LHCN-M2 (cell line): Measurements from ENCODE around the gene THOC5. TPM values are rescaled to one million over a fixed set of nuclear protein-coding genes. Genes with fewer than 3 reads are reported as not detected.

Source experiments
- DNase-seq: peaks from one replicate; pipeline ENCODE4 v3.0.0-alpha.2; 2012; ENCODE audit warnings: low read depth
- total RNA-seq: library from RNA; depleted of rRNA; stranded (reverse); fragments of >200 nt; gene quantifications from 2 replicates; pipeline ENCODE4 v1.2.3, GENCODE V29; 2014; rRNA removed

THOC5 gene
- total RNA-seq, 1 experiment from 2014 or later = 42.6 TPM

DNA sequence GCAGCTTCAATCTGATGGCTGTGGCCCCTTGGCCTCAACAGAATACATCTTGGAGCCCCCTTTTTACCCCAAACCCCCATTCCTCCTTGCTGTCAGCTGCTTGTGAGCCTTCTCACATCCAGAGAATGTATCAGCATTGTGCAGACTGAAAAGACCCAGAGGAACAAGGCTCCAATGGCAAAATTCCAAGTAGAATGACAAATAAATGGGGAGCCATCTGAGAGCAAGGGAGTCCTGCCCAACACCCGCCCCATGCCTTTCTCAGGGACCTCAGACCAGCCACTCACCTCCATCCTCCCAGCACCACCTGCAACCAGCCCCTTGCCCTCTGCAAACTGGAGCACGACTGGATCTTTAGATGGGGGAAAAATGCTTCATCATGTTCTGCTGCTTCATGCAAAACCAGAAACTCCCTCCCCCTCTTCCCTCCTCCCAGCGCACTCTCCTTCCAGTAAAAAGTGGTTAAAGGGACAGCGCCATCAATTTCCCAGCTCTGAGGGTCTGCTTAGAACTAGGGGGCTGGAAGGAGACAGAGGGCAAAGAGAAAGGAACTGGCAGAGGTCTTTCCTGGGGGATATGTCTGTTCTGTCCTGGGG is 75.7 kb downstream of the THOC5 start:
- DNase-seq = no peak

DNA sequence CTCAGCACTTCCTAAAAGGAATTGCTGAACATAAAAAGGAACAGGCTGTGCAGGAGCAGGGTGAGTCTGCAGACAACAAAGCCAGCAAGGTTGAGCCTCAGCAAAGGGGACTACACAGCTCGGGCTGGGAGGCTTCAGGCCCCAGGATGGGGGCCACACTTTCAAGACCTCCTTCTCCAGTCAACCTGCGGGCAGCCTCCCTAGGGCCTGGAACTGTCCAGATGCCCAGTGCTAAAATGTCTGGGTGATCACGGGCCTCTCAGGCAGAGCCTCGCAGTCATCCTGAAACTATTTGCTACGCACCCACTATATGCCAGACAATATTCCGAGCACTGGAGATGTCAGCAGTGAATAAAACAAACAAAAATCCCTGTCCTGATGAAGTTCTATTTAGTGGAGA is 77.4 kb downstream of the THOC5 start:
- no peak for DNase-seq

GRCh38 chr22:29475550-29475949 is 78.0 kb downstream of the THOC5 start:
- DNase-seq = no peak

DNA sequence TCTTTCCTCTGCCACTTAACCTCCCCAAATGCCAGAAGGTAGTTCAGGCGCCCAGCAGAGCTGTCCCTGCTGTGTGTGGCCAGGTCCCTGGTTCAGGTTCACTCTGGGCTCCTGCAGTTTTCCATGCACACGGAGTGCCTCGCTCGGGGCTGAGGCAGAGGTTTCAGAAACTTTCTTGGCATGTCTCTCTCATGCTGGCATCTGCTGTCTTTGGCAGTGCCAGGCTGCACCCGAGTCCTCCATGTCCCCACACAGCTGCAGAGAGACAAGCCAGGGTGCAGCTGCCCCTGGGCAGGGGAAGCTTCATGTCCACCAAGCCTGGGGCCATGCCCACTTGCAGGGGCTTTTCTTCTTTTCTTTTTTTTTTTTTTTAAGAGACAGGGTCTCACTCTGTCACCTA is 80.6 kb downstream of the THOC5 start:
- DNase-seq = no peak

DNA sequence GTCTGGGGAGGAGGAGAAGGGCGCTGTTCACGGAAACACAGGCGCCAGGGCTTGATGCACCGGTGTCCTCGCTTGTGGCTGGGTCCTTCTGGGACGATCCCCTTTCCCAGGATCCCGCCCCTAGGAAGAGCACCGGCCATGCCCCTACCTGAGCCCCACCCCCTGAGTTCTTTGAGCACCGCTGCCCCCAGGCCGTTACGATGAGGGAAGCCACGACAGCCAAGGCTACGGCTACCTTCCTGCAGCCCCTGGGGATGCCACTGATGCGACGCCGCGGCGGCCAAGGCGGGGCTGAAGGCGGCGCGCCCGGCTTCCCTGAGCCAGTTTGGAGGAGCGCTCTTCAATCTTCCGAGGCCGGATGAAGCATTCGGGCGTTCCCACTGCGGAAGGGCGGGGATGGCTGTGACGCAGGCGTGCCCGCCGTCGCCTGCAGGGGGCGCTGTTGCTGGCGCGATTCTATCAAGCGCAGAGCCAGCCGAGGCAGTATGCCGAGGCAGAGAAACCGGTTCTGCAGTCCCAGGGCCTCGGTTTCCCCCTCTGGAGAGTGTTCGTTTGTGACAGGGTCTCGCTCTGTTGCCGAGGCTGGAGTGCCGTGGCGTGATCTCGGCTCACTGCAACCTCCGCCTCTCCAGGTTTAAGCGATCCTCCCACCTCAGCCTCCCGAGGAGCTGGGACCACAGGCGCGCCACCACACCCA is 83.2 kb downstream of the THOC5 start:
- DNase-seq = no peak

DNA sequence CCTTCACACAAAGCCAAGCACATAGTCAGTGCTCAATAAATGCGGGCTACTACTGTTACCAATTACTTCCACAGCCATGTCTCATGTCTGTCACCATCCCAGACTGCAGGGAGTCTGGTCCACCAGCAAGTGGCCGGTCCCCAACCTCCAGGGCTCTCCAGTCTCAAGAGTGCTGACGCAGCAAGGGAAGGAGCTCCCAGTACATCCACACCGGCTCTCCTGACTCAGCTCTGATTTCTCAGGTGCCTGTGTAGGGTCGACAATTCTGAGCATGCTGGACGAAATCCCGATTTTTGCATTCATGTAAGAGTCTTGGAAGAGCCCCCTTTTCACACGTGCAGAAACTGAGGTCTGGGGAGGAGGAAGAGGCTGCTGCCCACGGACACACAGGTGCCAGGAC is 83.8 kb downstream of the THOC5 start:
- DNase-seq = no peak

DNA sequence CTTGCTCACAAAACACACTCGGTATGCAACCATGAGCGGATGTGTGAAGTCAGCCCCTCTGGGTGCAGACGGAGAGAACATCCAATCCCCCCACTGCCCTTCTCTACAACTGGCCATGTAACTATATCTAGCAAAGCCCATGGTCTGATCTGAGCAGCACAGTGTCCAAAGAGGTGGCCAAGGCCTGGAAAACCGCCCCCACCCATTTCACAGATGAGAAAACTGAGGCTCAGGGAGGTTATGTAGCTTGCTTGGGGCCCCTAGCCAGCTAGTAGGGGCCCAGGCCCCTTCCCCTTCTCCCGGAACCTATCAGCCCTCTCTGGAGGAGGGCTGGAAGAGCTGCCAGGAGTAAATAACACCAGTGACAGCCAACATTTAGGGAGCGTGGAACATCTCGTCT is 89.0 kb downstream of the THOC5 start:
- no peak for DNase-seq

GRCh38 chr22:29463629-29464028 is 89.9 kb downstream of the THOC5 start:
- DNase-seq = no peak

GRCh38 chr22:29461263-29461662 is 92.3 kb downstream of the THOC5 start:
- no peak for DNase-seq

GRCh38 chr22:29459773-29460172 is 93.8 kb downstream of the THOC5 start:
- no peak for DNase-seq

- no peak for DNase-seq
Observed at GRCh38 chr22:29458551-29458950, 95.0 kb downstream of the THOC5 start.

DNA sequence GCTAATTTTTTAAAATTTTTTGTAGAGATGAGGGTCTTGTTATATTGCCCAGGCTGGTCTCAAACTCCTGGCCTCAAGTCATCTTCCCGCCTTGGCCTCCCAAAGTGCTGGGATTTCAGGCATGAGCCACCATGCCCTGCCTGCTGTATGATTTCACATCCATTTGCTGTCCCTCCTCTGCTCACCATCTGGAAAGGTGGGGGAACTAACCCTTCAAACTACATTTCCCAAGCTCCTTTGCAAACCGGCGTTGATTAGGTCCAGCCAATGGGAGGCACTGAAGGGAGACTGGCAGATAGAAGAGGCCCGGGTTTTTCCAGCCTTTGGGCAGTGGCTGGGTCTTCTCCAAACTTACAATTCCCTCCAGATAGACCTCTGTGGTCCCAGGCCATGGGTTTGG is 95.8 kb downstream of the THOC5 start:
- peak; percentile 26 for DNase-seq

DNA sequence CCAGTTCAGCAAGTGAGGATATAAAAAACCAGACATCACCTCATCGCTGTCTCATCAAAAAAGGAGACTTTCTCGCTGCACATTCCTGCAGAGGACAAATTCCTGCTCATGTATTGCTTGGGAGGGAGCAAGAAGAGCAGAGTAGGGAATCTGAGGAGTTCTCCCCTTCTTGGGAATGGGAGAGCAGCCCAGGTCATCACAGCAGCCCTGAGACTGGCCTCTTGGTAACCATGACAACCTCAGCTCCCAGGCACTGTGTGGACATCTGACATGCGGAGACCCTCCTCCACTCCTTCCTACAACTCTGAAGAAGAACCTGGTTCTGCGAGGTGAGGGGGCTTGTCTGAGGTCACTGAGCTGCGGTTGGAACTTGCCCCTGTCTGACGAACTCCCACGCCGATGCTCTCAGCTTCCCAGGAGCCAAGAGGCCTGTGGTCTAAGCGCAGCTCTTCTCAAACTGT is 97.3 kb downstream of the THOC5 start:
- no peak for DNase-seq

Other genes starting within 250 kb of the THOC5 start
- gene GAS2L1, start 247.1 kb downstream of the THOC5 start, total RNA-seq = 33.3 and 47.1 TPM in 2 replicates
- 0.06 TPM in 1 of 2 replicates, not detected in the other for gene RASL10A, start 238.1 kb downstream of the THOC5 start, total RNA-seq
- 64.1 and 65.5 TPM in 2 replicates for gene AP1B1, start 165.2 kb downstream of the THOC5 start, total RNA-seq
- gene RFPL1, start 115.2 kb downstream of the THOC5 start, total RNA-seq = not detected in 2 replicates
- gene NEFH, start 73.5 kb downstream of the THOC5 start, total RNA-seq = 3.2 and 4.2 TPM in 2 replicates
- 38.0 and 45.8 TPM in 2 replicates for gene NIPSNAP1, start 27.4 kb upstream of the THOC5 start, total RNA-seq
- gene NF2, start 49.9 kb upstream of the THOC5 start, total RNA-seq = 105 and 110 TPM in 2 replicates
- gene CABP7, start 166.2 kb upstream of the THOC5 start, total RNA-seq = not detected in 2 replicates
- 38.2 and 41.3 TPM in 2 replicates for gene ZMAT5, start 213.2 kb upstream of the THOC5 start, total RNA-seq
- gene UQCR10, start 213.6 kb upstream of the THOC5 start, total RNA-seq = 66.1 and 72.8 TPM in 2 replicates